ENCODE results near the gene CHTF18. TPM values are rescaled to one million over a fixed set of nuclear protein-coding genes. Genes with fewer than 3 reads are reported as not detected.

The CHTF18 gene
- total RNA-seq, 2 donors from 2014 or later = 7.5 to 14.5 TPM

- TF ChIP-seq POLR2A (IDR thresholded peaks at IDR 0.05) (no peak), CTCF (IDR thresholded peaks at IDR 0.05) (no peak)
- ATAC-seq = no peak
- Histone ChIP-seq H3K4me1 (no peaks in the 10 kb centered on the region), H3K4me3 (no peak overlapping the region), H3K9me3 (no peaks in the 10 kb centered on the region), H3K27me3 (no peaks in the 10 kb centered on the region), H3K27ac (no peak overlapping the region), H3K36me3 (replicated peaks in 1 of 2; ENCODE audit: insufficient read depth in 1 of 2, low read depth in 2 of 2) (no peaks in the 10 kb centered on the region)
- no peak for DNase-seq
- intact Hi-C loops (cut with DNase I) = no loop called here
- 59% methylated on average over 9 of the region's 15 CpGs; no CpG with 5 or more reads in 1 of the 2 donors for WGBS, 2 donors
Observed at GRCh38 chr16:760065-760464, 28.4 kb upstream of the CHTF18 start.

GRCh38 chr16:760545-761343, 27.7 kb upstream of the CHTF18 start, which contains the start of gene MSLN:
Gene MSLN (plus strand): TSS chr16:760734. CDS start chr16:762681, 1,947 bp downstream.
- H3K36me3 ChIP-seq (replicated peaks in 1 of 2; ENCODE audit: insufficient read depth in 1 of 2, low read depth in 2 of 2) = no peaks in the 10 kb centered on the region
- no peaks in the 10 kb centered on the region for H3K9me3 ChIP-seq
- ATAC-seq = no peak
- no peaks in the 10 kb centered on the region for H3K27me3 ChIP-seq
- no peak for DNase-seq
- WGBS, 2 donors = 72 to 73% methylated on average over 16 to 36 of the region's 37 CpGs
- TF ChIP-seq POLR2A (IDR thresholded peaks at IDR 0.05) = no peak
- no peak for TF ChIP-seq CTCF (IDR thresholded peaks at IDR 0.05)
- no peak within 1 kb of the TSS for H3K27ac ChIP-seq
- intact Hi-C loops (cut with DNase I) = no loop called here
- no peaks in the 10 kb centered on the region for H3K4me1 ChIP-seq
- no peak within 1 kb of the TSS for H3K4me3 ChIP-seq

GRCh38 chr16:761625-762513, 26.6 kb upstream of the CHTF18 start:
- intact Hi-C loops (cut with DNase I) = no loop called here
- Histone ChIP-seq H3K4me3 (no peak overlapping the region), H3K27me3 (no peaks in the 10 kb centered on the region), H3K36me3 (replicated peaks in 1 of 2; ENCODE audit: insufficient read depth in 1 of 2, low read depth in 2 of 2) (no peaks in the 10 kb centered on the region), H3K27ac (no peak overlapping the region), H3K4me1 (no peaks in the 10 kb centered on the region), H3K9me3 (no peaks in the 10 kb centered on the region)
- ATAC-seq (no peak), DNase-seq (no peak)
- 62 to 71% methylated on average over 2 to 21 of the region's 22 CpGs for WGBS, 2 donors
- no peak for TF ChIP-seq CTCF (IDR thresholded peaks at IDR 0.05)

GRCh38 chr16:762595-763268, 25.7 kb upstream of the CHTF18 start:
- DNase-seq (no peak), ATAC-seq (no peak)
- no peaks in the 10 kb centered on the region for H3K9me3 ChIP-seq
- intact Hi-C loops (cut with DNase I) = no loop called here
- TF ChIP-seq CTCF (IDR thresholded peaks at IDR 0.05) (no peak), POLR2A (IDR thresholded peaks at IDR 0.05) (no peak)
- H3K4me1 ChIP-seq = no peaks in the 10 kb centered on the region
- H3K36me3 ChIP-seq (replicated peaks in 1 of 2; ENCODE audit: insufficient read depth in 1 of 2, low read depth in 2 of 2) = no peaks in the 10 kb centered on the region
- no peaks in the 10 kb centered on the region for H3K27me3 ChIP-seq
- no peak overlapping the region for H3K27ac ChIP-seq
- 43 to 66% methylated on average over 4 to 16 of the region's 17 CpGs for WGBS, 2 donors
- H3K4me3 ChIP-seq = no peak overlapping the region

Measured in body of pancreas (tissue), 4 donors.